Measurements from ENCODE around the gene GDI2. TPM values are rescaled to one million over a fixed set of nuclear protein-coding genes. Genes with fewer than 3 reads are reported as not detected.
"Not testable (repeated sequence)": the region's sequence is repeated elsewhere in the genome, so short reads cannot be mapped to it uniquely, and the experiment has no call there.

Gene GDI2
- total and polyA plus RNA-seq, 5 donors = 47.5 to 111 (median 102) TPM

DNA sequence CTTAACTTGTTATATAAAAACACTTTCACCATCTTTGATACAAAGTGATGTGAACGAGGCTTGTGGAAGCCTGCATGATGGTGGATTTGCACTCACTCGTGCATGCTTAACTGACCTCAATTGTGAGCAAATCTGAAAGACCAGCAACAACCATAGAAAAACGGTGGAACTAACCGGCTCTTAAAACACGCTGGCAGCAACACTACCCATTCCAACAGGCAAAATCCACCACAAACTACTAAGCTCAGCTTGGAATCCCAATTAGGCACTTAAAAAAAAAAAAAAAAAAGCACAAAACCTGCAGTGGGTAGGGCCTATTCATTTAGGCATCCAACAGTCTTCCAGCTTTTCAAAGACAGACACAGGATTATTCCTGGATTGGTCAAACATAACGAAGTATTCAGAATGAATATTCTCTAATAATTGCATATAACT lies 1.8 kb downstream of the GDI2 start:
- DNase-seq (no peak), ATAC-seq (no peak)
- intact Hi-C loops (cut with DNase I) = loop anchor here in 2 of 4 donors (5.0 to 10.0 kb wide), 3 partner anchors 57 to 76 kb away; partner anchors contain the start of gene ANKRD16 (in 1 of the 2)
- Histone ChIP-seq H3K27ac (ENCODE audit: low read length) (no peak overlapping the region), H3K9me3 (ENCODE audit: control insufficient read depth, low read length) (no peaks in the 10 kb centered on the region), H3K4me3 (ENCODE audit: low read length) (peak overlapping the region; percentile 49), H3K27me3 (ENCODE audit: control insufficient read depth, insufficient read depth) (no peaks in the 10 kb centered on the region), H3K4me1 (ENCODE audit: control insufficient read depth, insufficient read depth, low read length) (peaks cover 5% of the 10 kb centered on the region)
- WGBS = 7% methylated on average over 6 of the region's 6 CpGs

DNA sequence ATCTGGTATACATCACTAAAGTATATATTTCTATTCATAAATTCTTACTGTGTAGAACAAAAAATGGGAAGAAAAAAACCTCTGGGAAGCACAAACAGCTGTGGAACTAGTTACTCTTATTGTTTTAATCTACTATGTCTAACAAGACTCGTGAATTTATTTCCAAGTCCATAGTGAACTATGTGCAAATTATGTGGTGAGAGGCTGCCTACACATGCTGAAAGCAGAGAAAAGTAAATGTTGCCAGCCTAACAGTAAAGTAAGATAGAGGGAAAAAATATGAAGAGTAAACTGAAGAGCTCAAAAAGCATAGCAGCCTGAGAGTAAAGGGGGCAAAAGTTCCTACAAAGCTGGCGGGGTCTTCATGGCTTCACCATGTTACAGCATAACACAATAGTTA lies 3.0 kb downstream of the GDI2 start:
- Histone ChIP-seq H3K27me3 (ENCODE audit: control insufficient read depth, insufficient read depth) (no peaks in the 10 kb centered on the region), H3K4me1 (ENCODE audit: control insufficient read depth, insufficient read depth, low read length) (peaks cover 5% of the 10 kb centered on the region), H3K27ac (ENCODE audit: low read length) (no peak overlapping the region), H3K9me3 (ENCODE audit: control insufficient read depth, low read length) (no peaks in the 10 kb centered on the region), H3K4me3 (ENCODE audit: low read length) (peak overlapping the region; percentile 9)
- ATAC-seq (no peak), DNase-seq (no peak)
- 54% methylated on average over 2 of the region's 2 CpGs for WGBS
- intact Hi-C loops (cut with DNase I) = loop anchor here in 2 of 4 donors (5.0 to 10.0 kb wide), 3 partner anchors 55 to 77 kb away; partner anchors contain the start of gene ANKRD16 (in 1 of the 2)

DNA sequence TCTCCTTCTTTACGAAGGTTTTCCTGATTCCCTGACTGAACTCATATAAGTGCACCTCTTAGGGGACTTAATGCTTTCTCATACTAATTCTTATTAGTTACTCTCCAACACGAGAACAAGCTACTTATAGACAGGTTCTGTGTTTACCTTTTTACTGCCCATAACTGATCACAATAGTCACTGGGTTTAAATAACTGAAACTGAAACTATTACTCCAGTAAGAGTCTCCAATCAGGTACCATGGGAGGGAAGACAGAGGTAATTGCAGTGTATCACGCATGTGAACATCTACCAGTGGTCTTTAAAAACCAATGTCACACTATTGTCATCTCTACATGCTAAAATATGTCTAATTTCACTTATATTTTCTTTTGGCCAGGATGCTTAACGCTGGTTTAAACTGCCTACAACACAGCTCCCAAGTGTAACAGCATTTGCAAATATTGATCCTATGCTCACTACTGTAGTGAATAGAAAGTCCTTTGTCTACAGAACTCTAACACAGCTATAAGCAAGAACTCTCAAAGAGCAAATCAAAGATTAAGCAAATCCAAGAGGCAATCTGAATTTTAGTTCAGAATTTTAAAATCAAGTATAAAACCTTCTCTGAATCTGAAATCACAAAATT lies 3.6 kb downstream of the GDI2 start:
- peaks cover 5% of the 10 kb centered on the region for H3K4me1 ChIP-seq (ENCODE audit: control insufficient read depth, insufficient read depth, low read length)
- 42% methylated on average over 4 of the region's 4 CpGs for WGBS
- no peak overlapping the region for H3K27ac ChIP-seq (ENCODE audit: low read length)
- no peak overlapping the region for H3K4me3 ChIP-seq (ENCODE audit: low read length)
- intact Hi-C loops (cut with DNase I) = loop anchor here in 2 of 4 donors (5.0 to 10.0 kb wide), 3 partner anchors 55 to 78 kb away; partner anchors contain the start of gene ANKRD16 (in 1 of the 2)
- H3K27me3 ChIP-seq (ENCODE audit: control insufficient read depth, insufficient read depth) = no peaks in the 10 kb centered on the region
- ATAC-seq (no peak), DNase-seq (no peak)
- no peaks in the 10 kb centered on the region for H3K9me3 ChIP-seq (ENCODE audit: control insufficient read depth, low read length)

DNA sequence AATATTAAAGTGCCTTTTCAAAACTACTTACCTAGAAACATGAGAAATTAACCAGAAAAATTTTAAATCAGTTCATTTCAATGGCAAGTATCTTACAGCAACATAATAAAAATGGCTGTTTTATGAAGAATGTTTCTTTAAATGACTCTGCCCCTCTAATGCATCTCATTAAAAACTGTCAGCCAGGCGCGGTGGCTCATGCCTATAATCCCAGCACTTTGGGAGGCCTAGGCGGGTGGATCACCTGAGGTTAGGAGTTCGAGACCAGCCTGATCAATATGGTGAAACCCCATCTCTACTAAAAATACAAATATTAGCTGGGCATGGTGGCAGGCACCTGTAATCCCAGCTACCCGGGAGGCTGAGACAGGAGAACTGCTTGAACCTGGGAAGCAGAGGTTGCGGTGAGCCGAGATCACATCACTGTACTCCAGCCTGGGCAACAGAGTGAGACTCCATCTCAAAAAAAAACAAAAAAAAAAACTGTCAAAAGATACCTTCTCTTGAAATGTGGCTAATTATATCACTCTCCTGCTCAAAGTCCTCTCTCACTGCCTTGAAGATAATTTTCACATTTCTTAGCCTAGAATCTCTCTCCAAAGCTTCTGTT lies 4.3 kb downstream of the GDI2 start:
- H3K27ac ChIP-seq (ENCODE audit: low read length); ATAC-seq; intact Hi-C loops (cut with DNase I); H3K9me3 ChIP-seq (ENCODE audit: control insufficient read depth, low read length); DNase-seq; H3K4me3 ChIP-seq (ENCODE audit: low read length); H3K27me3 ChIP-seq (ENCODE audit: control insufficient read depth, insufficient read depth); H3K4me1 ChIP-seq (ENCODE audit: control insufficient read depth, insufficient read depth, low read length): not testable (repeated sequence)
- 97% methylated on average over 7 of the region's 7 CpGs for WGBS

GRCh38 chr10:5806745-5807144 lies 6.5 kb downstream of the GDI2 start:
- DNase-seq (no peak), ATAC-seq (no peak)
- WGBS = 40% methylated on average over 2 of the region's 2 CpGs
- H3K27ac ChIP-seq (ENCODE audit: low read length) = peak overlapping the region; percentile 10
- H3K27me3 ChIP-seq (ENCODE audit: control insufficient read depth, insufficient read depth) = no peaks in the 10 kb centered on the region
- intact Hi-C loops (cut with DNase I) = no loop called here
- H3K4me3 ChIP-seq (ENCODE audit: low read length) = no peak overlapping the region
- peaks cover 5% of the 10 kb centered on the region for H3K4me1 ChIP-seq (ENCODE audit: control insufficient read depth, insufficient read depth, low read length)
- no peaks in the 10 kb centered on the region for H3K9me3 ChIP-seq (ENCODE audit: control insufficient read depth, low read length)

DNA sequence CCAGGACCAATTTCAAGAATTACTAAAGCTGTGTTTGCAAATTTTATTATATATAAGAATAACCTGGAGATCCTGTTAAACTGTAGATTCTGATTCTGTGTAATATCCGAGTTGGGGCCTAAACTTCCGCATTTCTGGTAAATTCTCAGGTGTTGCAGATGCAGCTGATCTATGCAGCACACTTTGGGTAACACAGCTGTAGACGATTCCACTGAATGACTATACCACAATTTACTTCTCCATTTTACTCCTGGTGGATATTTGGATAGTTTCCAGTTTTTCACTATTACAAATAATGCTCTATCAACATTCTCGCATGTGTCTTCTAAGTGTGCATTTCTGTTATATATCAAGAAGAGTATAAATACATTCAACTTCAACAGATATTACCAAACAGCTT lies 7.5 kb downstream of the GDI2 start:
- WGBS = 83% methylated on average over 4 of the region's 4 CpGs
- Histone ChIP-seq H3K9me3 (ENCODE audit: control insufficient read depth, low read length) (no peaks in the 10 kb centered on the region), H3K27ac (ENCODE audit: low read length) (no peak overlapping the region), H3K4me3 (ENCODE audit: low read length) (no peak overlapping the region), H3K4me1 (ENCODE audit: control insufficient read depth, insufficient read depth, low read length) (peaks cover 7% of the 10 kb centered on the region), H3K27me3 (ENCODE audit: control insufficient read depth, insufficient read depth) (no peaks in the 10 kb centered on the region)
- DNase-seq (no peak), ATAC-seq (no peak)
- intact Hi-C loops (cut with DNase I) = no loop called here

DNA sequence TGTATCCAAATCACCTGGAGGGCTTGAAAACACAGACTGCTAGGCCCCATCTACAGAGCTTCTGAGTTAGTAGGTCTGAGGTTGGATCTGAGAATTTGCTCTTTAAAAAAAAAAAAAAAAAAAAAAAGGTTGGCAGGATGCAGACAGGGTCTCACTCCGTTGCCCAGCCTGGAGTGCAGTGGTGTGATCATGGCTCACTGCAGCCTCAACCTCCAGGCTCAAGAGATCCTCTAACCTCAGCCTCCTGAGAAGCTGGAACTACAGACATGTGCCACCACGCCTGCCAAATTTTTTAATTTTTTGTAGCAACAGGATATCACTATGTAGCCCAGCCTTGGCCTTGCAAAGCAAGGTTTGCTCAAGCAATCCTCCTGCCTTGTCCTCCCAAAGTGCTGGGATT lies 8.0 kb downstream of the GDI2 start:
- DNase-seq = no peak
- no peak for ATAC-seq
- WGBS = 91% methylated on average over 2 of the region's 2 CpGs
- Histone ChIP-seq H3K4me3 (ENCODE audit: low read length) (no peak overlapping the region), H3K9me3 (ENCODE audit: control insufficient read depth, low read length) (no peaks in the 10 kb centered on the region), H3K27me3 (ENCODE audit: control insufficient read depth, insufficient read depth) (no peaks in the 10 kb centered on the region), H3K4me1 (ENCODE audit: control insufficient read depth, insufficient read depth, low read length) (peaks cover 7% of the 10 kb centered on the region), H3K27ac (ENCODE audit: low read length) (no peak overlapping the region)
- intact Hi-C loops (cut with DNase I) = no loop called here

DNA sequence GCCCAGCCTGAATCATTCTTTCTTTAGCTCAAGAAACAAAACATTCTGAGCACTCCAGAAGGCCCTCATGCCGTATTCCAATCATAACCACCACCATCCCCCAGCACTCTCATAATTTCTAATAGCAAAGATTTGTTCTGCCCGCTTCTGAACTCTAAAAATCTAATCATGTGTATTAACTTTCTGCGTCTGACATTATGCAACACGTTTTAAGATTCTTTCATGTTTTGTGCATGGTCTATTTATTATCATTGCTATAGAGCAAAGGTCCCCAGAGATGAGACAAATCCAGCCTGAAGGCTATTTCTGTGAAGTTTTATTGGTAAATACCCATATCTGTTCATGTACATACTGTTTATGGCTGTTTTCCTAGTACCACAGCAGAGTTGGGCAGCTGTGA lies 8.8 kb downstream of the GDI2 start:
- Histone ChIP-seq H3K9me3 (ENCODE audit: control insufficient read depth, low read length) (no peaks in the 10 kb centered on the region), H3K4me1 (ENCODE audit: control insufficient read depth, insufficient read depth, low read length) (peaks cover 7% of the 10 kb centered on the region), H3K27ac (ENCODE audit: low read length) (no peak overlapping the region), H3K4me3 (ENCODE audit: low read length) (no peak overlapping the region), H3K27me3 (ENCODE audit: control insufficient read depth, insufficient read depth) (no peaks in the 10 kb centered on the region)
- intact Hi-C loops (cut with DNase I) = no loop called here
- whole genome bisulfite sequencing = 88% methylated on average over 4 of the region's 4 CpGs
- ATAC-seq (no peak), DNase-seq (no peak)

DNA sequence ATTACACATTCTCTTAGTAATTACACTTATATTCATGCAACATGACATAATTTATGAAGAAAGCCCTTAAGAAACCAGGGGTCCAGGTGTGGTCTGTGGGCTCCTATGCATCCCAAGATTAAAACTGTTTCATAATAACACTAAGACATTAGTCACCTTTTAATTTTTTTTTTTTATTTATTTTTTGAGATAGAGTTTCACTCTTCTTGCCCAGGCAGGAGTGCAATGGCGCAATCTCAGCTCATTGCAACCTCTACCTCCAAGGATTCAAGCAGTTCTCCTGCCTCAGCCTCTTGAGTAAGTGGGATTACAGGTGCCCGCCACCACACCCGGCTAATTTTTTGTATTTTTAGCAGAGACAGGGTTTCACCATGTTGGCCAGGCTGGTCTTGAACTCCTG lies 12.5 kb downstream of the GDI2 start:
- WGBS = 93% methylated on average over 3 of the region's 3 CpGs

DNA sequence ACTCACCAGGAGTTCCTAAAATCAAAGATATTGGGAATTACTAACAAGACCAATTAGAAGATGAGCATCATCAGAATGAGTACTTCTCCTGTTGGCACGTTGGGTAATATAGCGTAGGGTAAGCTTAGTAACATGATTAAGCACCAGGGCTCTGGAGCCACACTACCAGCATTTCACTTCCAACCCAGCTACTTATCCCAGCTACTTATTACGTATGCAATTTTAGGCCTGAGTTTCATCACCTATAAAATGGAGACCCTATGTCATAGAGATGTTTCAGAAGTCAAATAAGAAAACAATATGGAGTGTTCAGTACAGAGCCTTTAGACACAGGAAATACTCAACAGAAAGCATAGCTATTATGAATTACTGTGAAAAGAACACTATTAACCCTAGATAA lies 19.0 kb downstream of the GDI2 start:
- Histone ChIP-seq H3K4me3 (ENCODE audit: low read length) (no peak overlapping the region), H3K9me3 (ENCODE audit: control insufficient read depth, low read length) (no peaks in the 10 kb centered on the region), H3K4me1 (ENCODE audit: control insufficient read depth, insufficient read depth, low read length) (no peaks in the 10 kb centered on the region), H3K27ac (ENCODE audit: low read length) (no peak overlapping the region), H3K27me3 (ENCODE audit: control insufficient read depth, insufficient read depth) (no peaks in the 10 kb centered on the region)
- ATAC-seq = no peak
- WGBS = 95% methylated on average over 3 of the region's 3 CpGs
- intact Hi-C loops (cut with DNase I) = no loop called here
- no peak for DNase-seq

More for the DNA sequence above, 12.5 kb downstream of the GDI2 start:
- Histone ChIP-seq H3K27ac (ENCODE audit: low read length) (no peak overlapping the region), H3K9me3 (ENCODE audit: control insufficient read depth, low read length) (no peaks in the 10 kb centered on the region), H3K4me1 (ENCODE audit: control insufficient read depth, insufficient read depth, low read length) (peaks cover 2% of the 10 kb centered on the region), H3K27me3 (ENCODE audit: control insufficient read depth, insufficient read depth) (no peaks in the 10 kb centered on the region), H3K4me3 (ENCODE audit: low read length) (no peak overlapping the region)
- no peak for ATAC-seq
- no peak for DNase-seq
- intact Hi-C loops (cut with DNase I) = no loop called here

GRCh38 chr10:5789626-5790025 lies 23.6 kb downstream of the GDI2 start:
- no peaks in the 10 kb centered on the region for H3K27me3 ChIP-seq (ENCODE audit: control insufficient read depth, insufficient read depth)
- no peaks in the 10 kb centered on the region for H3K4me1 ChIP-seq (ENCODE audit: control insufficient read depth, insufficient read depth, low read length)
- no peak overlapping the region for H3K4me3 ChIP-seq (ENCODE audit: low read length)
- no peak overlapping the region for H3K27ac ChIP-seq (ENCODE audit: low read length)
- WGBS = 92% methylated on average over 2 of the region's 2 CpGs
- intact Hi-C loops (cut with DNase I) = no loop called here
- DNase-seq (no peak), ATAC-seq (no peak)
- H3K9me3 ChIP-seq (ENCODE audit: control insufficient read depth, low read length) = no peaks in the 10 kb centered on the region

Data from right cardiac atrium (tissue), 5 donors.